ENCODE measurements around the gene INTS12.
A peak's percentile ranks its signal among the peaks of the same experiment; 100 is the strongest.
"Not testable (repeated sequence)": the region's sequence is repeated elsewhere in the genome, so short reads cannot be mapped to it uniquely, and the experiment has no call there.

Gene INTS12

DNA sequence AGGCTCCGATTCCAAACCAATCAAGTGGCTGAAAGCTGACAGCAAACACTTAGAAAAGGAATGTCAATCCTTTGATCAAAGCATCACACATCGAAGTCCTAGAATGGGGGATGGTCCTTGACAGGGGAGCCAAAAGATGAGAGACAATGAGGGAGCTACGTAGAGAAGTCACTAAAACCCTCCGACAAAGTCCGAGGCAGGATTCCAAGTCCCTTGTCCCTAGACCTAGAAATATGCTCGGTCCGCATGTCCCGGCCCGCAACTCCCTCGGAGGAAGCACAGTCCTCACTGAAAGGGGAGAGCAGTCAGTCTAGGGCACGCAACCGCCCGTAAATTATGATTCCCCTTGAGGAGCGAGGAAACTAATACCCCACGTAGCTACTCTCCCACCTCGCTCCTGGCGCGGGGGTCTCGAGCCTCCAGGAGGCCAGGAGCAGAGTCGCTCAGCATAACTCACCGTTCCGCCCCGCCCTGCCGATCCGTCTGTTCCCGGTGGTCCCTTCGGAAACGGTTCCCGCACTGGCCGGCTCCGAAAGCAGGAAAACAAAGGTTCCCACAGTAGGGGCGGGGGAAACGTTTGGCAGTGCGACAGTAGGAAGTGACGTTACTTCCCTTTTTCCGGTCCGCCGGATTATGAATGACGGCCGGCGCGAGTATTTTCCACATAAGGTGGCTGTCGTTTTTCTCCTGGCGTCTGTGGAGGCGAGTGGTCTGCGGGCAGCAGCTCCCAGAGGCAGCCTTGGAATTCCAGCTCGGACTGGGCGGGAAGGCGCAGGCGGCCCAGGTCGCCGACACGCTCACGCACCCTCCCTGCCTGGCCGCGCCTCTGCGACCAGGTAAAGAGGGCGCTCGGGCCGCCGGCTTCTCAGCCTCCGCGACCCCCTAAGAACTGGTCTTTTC lies at the start of gene INTS12, which contains the start of gene GSTCD:
Gene INTS12 (minus strand): TSS at position 509 of the 900 bp plus-strand sequence. CDS start 8,684 bp downstream, outside the sequence.
Gene GSTCD (plus strand): TSS at position 604 of the 900 bp plus-strand sequence. CDS start 8,830 bp downstream, outside the sequence.
- peak; percentile 79 to 81 for DNase-seq (ENCODE audit: low read depth in 2 of 2)

GRCh38 chr4:105755375-105755774 lies 46.9 kb upstream of the INTS12 start:
- no peak for DNase-seq (ENCODE audit: low read depth in 2 of 2)

GRCh38 chr4:105753361-105753760 lies 44.9 kb upstream of the INTS12 start:
- DNase-seq (ENCODE audit: low read depth in 2 of 2): no peak

DNA sequence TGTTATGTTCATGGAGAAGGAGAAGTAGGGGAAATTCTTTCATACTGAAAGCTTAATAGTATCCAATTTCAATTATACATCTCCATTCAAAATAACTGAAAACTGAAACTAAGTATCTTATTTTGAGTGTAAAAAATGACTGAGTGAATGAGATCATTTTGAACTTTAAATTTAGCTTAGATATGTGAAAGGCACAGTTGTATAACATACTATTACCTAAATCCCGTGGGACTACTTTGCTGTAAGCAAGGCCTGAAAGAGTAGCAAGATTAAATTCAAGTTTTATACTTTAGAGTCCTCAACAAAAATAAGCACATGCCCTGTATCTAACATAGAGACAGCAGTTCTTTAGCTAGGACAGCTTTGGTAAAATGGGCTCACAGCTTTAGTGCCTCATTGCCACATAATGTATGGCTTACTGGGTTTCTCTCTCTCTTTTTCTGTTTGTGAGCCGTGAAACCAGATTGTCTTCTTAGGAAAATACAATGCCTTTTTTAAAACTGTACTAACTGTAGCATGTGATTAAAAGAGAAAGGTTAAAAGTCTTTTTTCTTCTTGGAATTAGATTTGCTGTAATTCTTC lies 43.3 kb upstream of the INTS12 start:
- no peak for DNase-seq (ENCODE audit: low read depth in 2 of 2)

DNA sequence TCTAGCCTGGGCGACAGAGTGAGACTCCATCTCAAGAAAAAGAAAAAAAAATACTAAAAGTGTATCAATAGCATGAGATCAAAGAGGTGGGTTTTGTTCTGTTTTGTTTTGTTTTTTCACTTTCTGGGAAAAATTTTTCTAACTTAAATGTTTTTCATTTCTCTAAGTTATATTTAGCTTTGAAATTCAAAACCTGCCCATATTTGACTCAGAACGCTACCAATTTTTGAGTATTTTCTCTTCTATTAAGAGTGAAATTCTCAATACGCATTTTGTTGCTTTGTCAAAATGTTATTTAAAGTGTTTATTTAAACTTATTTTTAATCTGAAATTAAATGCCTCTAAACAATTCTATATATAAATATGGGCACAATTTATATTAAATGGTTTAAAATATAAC lies 39.7 kb upstream of the INTS12 start:
- DNase-seq (ENCODE audit: low read depth in 2 of 2): no peak

- DNase-seq (ENCODE audit: low read depth in 2 of 2): peak in 1 of 2 experiments; percentile 15
Measured at GRCh38 chr4:105741548-105741947, 33.1 kb upstream of the INTS12 start.

GRCh38 chr4:105735217-105735616 lies 26.7 kb upstream of the INTS12 start:
- not testable (repeated sequence) for DNase-seq (ENCODE audit: low read depth in 2 of 2)

DNA sequence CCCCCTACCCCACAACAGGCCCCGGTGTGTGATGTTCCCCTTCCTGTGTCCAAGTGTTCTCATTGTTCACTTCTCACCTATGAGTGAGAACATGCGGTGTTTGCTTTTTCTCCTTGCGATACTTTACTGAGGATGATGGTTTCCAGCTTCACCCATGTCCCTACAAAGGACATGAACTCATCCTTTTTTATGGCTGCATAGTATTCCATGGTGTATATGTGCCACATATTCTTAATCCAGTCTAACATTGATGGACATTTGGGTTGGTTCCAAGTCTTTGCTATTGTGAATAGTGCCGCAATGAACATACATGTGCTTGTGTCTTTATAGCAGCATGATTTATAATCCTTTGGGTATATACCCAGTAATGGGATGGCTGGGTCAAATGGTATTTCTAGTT lies 21.4 kb upstream of the INTS12 start:
- DNase-seq (ENCODE audit: low read depth in 2 of 2): not testable (repeated sequence)

- no peak for DNase-seq (ENCODE audit: low read depth in 2 of 2)
Measured at GRCh38 chr4:105725623-105726022, 17.1 kb upstream of the INTS12 start.

GRCh38 chr4:105719204-105719603 lies 10.7 kb upstream of the INTS12 start:
- no peak for DNase-seq (ENCODE audit: low read depth in 2 of 2)

DNA sequence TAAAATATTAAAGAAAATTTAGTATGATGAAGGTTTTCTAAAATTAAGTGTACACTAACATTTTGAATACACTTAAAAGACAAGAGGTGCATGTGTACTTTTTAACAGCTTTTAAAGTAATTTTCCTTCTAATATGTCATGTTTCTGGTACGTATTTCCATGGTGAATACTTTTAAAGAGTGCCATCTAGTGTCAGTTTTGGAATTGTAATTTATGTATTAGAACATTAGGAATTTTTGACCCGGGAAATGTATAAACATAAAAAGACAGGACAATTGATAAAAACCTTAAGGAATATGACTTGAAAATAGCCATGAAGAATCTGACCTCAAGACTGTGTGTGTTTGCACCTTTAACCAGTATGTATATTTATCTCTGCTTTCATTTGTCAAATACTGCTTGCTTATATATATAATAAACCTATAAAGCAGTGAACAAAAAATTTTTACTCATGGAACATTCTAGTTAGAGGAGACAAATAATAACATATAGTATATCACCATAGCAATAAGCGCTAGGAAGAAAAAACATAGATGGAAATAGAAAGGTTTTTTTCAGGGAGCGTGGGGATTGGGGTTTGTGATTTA lies 7.3 kb upstream of the INTS12 start:
- DNase-seq (ENCODE audit: low read depth in 2 of 2): no peak

DNA sequence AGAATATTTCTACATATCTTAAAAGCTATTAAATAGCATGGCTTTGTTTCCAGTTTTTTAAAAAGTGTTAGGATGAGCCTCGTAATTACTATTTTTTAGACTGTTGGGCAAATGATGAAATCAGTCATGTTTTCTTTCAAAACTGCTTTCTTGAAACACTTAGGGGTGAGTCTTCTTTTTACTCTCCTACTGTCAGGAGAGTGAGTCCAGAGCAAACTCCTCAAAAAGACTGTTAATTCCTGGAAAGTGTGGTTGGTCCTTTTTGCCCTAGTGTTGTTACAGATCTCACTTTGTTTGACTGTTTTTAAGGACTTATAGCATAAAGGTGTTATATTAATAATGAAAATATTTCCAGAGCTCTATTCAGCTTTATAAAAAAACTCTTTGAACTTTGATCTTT lies 6.4 kb upstream of the INTS12 start:
- DNase-seq (ENCODE audit: low read depth in 2 of 2): no peak

GRCh38 chr4:105714071-105714521 lies 5.6 kb upstream of the INTS12 start:
- no peak for DNase-seq (ENCODE audit: low read depth in 2 of 2)

DNA sequence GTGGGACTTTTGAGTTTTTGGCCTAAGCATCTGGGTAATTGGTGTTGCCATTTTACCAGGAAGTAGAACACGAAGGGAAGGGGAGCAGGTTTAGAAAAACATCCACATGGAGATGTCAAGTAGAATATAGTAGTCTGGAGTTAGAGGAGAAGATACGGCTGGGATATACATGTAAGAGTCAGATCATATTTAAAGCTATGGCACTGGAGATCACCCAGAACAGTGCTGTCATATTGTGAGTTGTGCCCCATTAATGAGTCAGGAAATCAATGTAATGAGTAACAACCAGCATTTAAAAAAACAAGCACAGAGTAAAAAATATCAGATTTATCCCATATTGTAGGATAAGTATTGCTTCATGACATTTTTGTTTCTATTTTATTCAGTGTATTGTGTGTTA lies 4.3 kb upstream of the INTS12 start:
- no peak for DNase-seq (ENCODE audit: low read depth in 2 of 2)

- no peak for DNase-seq (ENCODE audit: low read depth in 2 of 2)
Measured at GRCh38 chr4:105710678-105711077, 2.2 kb upstream of the INTS12 start.

GRCh38 chr4:105710012-105710600 lies 1.6 kb upstream of the INTS12 start:
- DNase-seq (ENCODE audit: low read depth in 2 of 2): no peak

DNA sequence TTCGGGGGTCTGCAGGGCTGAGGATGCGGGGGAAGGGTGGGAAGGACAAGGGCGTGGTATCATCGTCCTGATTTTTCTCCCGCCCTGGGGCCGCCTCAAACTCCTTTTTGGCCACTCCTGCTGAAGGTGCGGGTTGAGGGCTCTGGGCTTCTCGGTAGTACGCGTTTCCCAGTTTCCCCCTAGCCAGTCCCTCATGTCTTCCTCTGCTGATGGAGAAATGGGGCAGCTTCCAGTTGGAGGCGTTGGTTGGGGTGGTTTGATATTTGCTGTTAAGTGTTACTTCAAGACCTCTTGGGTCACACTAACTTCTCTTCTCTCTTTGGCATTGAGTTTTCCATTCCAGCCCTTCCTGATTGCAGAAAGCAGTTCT lies 577 bp upstream of the INTS12 start:
- DNase-seq (ENCODE audit: low read depth in 2 of 2): no peak

DNA sequence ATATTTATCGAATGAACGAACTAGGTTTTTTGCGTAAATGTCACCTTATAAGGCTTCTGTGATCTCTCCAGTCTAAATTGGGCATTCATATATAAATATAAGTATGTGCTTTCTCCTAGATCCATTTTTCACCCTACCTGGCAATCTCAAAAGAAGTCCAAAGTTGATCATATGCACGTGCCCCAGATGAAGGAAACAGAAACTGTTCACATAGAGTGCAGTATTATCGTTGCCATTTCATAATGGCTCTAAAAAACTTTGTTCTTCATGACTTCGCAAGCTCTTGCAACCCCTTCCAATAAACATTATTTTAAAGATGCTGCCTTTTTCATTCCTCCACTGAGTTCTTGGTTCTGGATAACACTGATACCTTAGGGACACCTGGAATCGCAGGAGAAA lies 708 bp downstream of the INTS12 start:
- no peak for DNase-seq (ENCODE audit: low read depth in 2 of 2)

GRCh38 chr4:105698607-105699006 lies 9.9 kb downstream of the INTS12 start:
- no peak for DNase-seq (ENCODE audit: low read depth in 2 of 2)

GRCh38 chr4:105695832-105696231 lies 12.7 kb downstream of the INTS12 start:
- DNase-seq (ENCODE audit: low read depth in 2 of 2): not testable (repeated sequence)

DNA sequence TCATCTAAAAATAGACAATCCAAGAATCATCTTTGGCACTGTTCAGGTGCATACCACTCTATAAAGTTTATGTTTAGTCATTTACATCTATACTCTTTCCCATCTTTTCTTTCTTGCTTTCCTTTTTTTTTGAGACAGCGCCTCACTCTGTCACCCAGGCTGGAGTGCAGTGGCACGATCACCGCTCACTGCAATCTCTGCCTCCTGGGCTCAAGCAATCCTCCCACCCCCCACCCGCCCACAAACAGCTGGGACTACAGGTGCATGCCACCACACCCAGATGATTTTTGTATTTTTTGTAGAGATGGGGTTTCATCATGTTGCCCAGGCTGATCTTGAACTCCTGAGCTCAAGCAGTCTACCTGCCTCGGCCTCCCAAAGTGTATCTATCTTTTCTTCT lies 13.7 kb downstream of the INTS12 start:
- not testable (repeated sequence) for DNase-seq (ENCODE audit: low read depth in 2 of 2)

- DNase-seq (ENCODE audit: low read depth in 2 of 2): no peak
Measured at GRCh38 chr4:105686571-105686970, 21.9 kb downstream of the INTS12 start.

Measured in fibroblast of skin of left biceps (primary cell).